Measurements from ENCODE around the gene OLFML2A.
"Not testable (repeated sequence)": the region's sequence is repeated elsewhere in the genome, so short reads cannot be mapped to it uniquely, and the experiment has no call there.

OLFML2A gene

DNA sequence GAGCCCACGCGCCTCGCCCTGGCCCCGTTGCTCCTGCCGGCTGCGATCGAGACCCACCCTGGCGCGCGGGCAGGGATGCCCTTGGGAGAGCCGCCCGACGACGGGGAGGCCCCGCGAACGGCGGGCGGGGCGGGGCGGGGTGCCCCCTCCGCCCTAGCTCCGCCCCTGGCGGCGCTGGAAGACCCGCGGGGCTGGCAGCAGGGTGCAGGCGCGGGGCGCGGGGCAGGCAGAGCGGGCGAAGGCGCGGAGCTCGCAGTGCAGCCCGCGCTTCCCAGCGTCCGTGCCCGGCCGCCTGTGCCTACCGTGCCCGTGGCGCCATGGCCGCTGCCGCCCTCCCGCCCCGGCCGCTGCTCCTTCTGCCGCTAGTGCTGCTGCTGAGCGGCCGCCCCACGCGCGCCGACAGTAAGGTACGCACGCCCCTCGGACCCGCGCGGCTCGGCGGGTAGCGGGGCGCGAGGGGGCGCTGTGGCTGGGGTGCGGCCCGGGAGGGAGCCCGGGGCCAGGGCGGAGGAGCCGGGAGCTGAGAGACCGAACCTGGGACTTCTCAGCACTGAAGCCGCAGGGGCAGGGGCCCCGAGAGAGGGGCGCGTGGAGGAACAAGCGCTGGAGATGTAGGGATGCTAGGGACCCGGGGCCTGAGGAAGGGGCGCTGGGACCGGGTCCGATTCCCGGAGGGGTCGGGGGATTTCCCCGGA, at the start of gene OLFML2A:
Gene OLFML2A (plus strand): TSS at position 180 of the 695 bp plus-strand sequence. CDS start 138 bp downstream, at position 318.
- DNase-seq: no peak

DNA sequence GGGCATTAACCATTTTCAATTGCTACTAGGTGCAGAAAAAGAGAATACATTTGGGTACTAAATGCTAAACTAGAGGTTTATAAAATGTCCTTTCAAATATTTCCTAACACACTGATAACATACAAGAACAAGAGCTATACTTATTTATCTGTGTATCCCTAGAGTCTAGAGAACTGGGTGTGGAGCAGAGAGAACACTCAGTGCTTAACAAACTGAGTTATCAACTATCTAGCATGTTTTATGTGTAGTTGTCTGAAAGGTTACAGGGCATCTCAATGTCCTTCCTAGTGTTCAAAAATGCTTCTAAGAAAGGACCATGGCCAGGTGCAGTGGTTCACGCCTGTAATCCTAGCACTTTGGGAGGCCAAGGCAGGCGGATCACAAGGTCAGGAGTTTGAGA, 46.2 kb upstream of the OLFML2A start:
- DNase-seq: no peak

DNA sequence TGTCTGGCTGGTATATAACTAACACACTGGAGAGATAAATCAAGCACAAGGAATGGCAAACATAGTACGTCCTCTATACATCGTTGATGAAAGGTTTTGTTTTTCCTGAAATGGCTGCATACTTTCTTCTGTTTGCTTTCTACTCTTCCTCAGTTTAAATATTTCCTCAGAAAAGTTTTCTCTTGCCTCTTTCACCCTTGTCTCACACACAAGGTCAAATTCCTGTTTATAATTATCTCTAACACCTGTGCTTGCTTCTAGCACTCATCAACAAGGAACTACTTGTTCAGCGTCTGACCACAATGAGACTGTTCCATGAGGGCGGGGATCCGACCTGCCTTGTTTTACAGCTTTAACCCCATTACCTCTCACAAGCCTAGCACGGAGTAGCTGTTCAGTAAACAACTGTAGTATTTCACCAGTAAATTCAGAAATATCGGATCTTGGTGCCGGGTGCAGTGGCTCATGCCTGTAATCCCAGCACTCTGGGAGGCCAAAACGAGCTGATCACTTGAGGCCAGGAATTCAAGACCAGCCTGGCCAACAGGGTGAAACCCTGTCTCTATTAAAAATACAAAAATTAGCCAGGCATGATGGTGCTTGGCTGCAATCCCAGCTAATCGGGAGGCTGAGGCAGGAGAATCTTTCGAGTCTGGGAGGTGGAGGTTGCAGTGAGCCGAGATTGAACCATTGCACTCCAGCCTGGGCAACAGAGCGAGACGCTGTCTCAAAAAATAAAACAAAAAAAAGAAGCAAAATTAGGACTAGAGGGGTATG, 42.8 kb upstream of the OLFML2A start:
- no peak for DNase-seq

DNA sequence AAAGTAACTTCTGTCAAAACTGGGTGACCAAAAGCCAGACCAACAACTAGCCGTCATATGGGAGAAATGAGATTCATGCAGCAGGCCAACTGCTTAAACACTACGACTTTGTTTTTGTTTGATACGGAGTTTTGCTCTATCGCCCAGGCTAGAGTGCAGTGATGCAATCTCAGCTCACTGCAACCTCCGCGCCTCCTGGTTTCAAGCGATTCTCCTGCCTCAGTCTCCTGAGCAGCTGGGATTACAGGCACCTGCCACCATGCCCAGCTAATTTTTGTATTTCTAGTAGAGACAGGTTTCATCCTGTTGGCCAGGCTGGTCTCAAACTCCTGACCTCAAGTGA, 42.2 kb upstream of the OLFML2A start:
- DNase-seq: not testable (repeated sequence)

DNA sequence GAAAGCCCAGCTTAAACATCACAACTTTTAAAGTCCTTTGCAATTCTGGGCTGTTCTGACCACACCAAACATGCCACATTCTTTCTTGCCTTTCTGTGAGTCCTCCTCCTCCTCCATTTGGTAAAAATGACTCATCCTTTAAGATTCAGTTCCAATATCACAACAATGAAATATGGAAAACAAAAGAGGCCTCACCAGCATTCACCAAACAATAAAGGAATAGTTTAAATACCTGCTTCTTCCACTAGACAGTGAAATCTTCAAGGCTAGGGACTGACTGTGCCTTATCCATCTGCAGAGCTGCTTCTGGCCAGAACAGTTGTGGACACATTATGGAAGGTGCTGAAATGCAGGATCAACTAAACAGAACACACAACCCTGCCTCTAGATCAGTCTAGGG, 41.8 kb upstream of the OLFML2A start:
- DNase-seq: no peak

DNA sequence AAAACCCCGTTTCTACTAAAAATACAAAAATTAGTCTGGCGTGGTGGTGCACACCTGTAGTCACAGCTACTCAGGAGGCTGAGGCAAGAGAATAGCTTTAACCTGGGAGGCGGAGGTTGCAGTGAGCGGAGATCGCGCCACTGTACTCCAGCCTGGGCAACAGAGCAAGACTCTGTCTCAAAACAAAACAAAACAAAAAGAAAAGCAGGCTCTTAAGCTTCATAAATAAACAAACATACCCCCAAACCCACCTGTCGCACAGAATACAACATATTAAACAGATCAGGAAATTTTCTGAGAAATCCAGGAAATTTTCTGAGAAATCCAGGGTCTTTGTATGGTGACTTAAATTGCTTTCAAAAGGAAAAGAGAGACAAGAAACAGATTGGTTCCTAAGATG, 38.9 kb upstream of the OLFML2A start:
- DNase-seq: not testable (repeated sequence)

DNA sequence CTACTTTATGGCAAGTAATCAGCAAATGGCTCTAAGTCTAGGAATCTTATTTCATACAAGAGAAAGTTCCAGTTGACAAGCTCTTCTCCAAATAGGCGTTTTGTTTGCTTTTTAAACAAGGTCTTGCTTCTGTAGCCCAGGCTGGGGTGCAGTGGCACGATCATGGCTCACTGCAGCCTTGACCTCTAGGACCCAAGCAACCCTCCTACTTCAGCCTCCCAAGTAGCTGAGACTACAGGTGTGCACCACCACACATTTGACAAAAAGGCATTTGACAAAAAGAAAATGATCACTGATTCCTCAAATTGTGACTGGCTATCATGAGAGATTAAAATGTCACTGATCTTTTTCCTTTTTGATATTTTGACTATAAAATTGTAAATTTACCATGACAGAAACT, 37.6 kb upstream of the OLFML2A start:
- DNase-seq: no peak

DNA sequence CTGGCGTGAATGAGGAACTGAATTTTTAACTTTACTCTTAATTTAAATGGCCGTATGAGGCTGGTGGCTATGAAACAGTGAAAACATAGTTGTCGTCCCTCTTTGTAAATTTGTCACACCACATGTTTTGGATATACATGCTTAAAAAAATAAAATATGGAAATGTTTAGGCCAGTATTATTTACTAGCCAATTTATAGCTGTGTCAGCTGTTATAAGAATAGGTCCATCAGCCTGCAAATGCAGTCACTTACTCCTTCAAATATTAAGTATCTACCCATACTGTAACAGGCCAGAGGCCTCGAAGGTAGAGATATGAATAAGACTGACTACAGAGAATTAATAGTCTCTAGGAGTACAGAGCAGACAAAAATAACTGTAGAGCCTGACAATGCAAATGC, 35.8 kb upstream of the OLFML2A start:
- no peak for DNase-seq

DNA sequence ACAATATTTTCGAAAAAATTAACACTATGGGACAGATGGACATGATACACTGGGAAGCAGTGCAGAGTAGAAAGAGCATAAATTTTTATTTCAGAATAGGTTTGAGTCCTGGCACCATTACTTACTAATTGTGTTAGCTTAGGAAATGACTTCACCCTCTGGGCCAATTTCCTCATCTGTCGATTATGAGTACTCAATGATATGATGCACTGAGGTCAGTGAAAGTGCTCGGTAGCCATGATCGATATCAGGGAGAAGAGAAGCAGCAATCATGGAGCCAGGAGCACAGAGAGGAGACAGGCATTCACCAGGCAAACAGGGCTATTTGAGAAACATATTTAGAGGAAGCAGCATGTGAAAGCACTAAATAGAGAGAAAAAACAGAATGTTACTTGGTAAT, 35.3 kb upstream of the OLFML2A start:
- no peak for DNase-seq

DNA sequence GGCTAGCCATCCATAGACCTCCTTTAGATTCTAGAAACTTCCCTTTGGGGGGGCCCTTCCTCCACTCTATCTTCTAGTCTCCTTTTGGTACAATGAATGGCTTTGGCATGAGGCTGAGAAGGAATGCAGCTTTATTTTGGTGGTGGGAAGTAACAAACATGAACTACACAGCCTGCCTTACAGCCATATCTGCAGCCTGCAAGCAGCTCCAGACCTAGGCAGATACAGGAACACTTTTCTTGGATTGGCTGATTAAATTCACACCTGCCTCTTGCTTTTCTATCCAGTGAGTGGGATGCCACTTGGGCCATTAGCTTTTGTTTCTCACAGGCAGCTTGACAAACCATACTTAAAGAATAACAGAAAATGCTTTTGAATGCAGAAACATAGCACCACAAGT, 34.0 kb upstream of the OLFML2A start:
- no peak for DNase-seq

DNA sequence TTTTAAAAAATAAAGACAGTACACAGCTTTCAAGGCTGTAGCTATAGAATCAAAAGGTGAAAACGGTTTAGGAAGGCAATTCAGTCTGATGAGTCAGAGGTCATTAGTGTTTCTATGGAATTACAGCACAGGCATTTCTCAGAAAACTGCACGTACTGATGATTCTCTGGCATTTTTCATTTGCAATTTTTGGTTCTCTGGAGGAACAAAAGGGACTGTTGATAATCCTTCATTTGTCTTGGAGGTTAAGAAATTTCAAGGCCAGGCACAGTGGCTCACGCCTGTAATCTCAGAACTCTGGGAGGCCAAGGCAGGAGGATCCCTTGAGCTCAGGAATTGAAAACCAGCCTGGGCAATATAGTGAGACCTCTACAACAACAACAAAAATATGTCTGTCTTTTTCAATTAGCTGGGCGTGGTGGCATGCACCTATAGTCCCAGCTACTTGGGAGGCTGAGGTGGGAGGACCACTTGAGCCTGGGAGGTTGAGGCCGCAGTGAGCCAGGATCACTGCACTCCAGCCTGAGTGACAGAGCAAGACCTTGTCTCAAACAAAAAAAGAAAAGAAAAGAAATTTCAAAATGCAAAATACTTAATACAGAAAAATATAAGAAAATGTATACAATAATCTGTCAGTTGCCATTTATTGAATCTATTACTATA, 33.1 kb upstream of the OLFML2A start:
- no peak for DNase-seq

DNA sequence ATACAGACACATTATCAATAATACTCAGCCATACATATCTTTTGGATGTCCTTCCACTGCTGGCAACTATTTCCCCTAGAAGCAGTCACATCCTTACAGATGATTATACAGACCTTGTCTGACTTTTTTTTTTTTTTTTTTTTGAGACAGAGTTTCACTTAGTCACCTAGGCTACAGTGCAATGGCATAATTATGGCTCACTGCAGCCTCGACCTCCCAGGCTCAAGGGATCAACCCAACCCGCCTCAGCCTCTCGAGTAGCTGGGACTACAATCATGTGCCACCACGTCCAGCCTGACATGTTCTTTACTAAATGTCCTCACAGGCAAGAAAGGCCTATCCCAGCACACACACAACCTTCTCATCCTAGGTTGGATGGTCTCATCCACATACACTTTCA, 29.9 kb upstream of the OLFML2A start:
- no peak for DNase-seq

DNA sequence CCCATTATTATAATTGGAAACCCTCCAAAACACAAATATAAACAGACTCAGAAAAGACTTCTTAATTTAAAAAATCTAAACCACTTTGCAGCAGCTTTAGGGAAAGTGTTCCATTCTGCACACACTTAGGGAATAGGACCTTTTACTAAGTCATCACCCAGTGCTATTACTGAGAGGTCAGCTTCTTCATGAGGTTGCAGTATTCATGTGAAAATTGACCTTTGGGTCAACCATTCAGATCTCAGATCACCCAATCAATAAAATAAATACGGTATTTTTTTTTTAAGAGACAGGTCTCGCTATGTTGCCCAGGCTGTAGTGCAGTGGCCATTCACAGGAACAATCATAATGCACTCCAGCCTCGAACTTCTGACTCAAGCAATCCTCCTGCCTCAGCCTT, 27.6 kb upstream of the OLFML2A start:
- no peak for DNase-seq

DNA sequence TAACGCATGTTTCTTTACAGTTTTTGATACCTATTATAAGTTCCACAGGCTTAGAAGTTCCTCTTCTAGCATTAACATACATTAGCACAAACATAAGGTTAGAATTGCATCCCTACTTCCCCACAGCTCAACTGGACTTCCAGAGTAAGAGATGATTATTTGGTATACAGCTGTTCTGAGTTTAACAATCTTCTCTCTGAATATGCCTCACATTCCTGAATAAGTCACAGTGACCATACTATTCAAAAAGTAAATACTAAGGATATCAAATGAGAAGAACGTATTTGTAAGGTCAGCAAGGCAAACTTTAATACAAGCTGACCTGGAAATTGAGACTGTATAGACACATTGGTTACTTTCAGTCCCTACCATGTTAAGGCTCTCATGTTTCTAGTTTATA, 27.2 kb upstream of the OLFML2A start:
- no peak for DNase-seq

DNA sequence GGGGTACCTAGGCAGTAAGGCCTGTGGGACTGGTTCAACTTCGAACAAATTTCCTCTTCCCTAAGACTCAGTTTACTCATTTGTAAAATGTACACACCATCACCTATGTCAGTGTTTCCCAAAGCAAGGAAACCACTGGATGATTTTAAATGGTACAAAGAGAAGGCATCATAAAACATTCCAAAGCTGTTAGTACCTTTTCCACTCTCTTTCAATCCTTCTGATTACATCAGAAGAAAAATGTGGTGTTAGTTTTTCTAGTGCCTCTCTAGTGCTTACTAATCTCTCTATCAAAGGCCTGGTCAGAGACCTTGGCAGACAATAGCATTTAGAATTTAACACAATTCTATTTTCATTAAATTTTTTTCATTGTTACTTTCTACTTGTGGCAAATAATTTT, 24.0 kb upstream of the OLFML2A start:
- DNase-seq: no peak

DNA sequence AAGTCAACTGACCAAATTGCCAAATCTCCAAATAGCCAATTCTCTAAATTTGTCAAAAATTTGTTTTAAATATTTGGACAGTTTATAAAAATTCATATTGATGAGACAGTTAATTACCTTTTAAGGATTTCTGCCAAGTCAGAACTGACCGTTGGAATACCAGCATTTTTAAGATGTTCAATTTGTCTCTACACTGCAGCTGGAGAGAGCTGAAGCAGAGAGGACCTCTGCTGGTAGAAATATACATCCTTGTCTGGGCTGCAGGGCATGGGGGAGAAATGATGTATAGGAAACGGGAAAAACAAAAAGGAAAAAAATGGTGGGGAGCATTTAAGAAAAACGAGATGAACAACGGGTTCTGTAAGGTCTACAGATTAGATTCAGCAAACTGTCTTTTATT, 22.6 kb upstream of the OLFML2A start:
- no peak for DNase-seq

DNA sequence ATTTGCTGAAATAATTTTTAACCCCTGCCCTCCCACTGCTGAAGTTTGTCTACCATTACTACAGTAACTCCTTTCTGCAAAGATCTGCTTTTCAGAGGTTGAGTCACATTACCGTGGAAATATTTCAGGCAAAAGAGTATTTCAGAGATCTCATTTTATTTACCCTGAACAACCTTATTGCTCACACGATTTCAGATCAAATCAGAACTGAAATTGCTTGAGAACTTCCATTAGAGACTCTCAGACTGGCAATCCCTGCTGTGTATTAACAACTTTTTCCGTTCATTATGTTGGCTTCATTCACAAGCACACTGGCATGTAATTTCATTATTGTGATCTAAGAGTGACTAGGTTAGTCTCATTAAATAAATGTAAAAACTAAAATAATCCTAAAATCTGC, 21.9 kb upstream of the OLFML2A start:
- no peak for DNase-seq

DNA sequence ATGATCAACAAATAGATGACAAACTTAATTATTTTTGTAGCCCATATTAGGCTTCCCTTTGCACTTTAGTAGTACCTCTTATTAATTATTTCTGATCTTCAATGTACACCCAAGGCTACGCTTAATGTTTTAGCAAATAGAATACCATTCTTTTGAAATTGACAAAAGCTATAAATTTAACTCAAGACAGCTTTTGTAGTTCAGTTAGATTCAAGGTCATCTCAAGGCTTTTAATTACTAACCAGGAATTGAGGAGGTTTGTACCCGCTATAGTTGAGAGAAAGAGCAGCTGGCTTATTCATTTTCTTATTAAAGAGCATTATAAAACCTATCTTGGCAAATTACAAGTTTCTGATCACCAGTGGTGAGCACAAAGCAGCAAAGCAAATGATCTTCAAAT, 20.9 kb upstream of the OLFML2A start:
- no peak for DNase-seq

DNA sequence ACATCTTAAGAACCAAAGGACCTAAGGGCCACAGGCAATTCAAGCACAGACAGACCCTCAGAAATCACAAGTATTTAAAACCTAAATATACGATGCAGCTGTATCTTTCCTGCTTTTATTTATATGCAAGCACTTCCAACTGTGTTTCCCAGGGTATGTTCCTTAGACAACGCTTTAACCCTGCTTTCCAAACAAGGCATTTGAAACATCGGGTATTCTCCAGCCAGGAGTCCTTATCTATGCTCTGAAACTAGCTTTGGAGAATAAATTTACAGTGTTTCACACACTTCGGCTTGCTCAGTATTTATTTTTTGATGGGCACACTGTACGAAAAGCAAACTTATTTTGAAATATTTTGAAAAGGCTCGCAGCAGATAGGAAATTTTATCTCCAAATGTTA, 19.3 kb upstream of the OLFML2A start:
- no peak for DNase-seq

DNA sequence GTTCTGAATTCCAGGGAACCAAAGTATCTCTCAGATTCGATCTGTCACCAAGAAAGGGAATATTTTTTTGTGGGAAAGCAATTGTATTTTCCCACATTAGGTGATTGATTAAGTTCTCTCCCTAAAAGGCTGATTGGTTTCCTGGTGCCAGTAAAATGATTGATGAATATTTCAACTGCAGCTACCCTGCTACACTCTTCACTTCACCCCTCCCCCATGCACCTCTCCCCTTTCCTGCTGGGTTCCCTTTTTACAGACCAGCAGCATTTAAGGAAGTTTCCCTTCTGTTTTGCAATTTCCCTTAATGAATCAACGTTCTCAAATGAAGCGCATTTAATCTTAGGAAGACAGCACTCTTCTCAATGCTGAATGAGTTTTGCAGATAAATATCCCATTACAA, 18.9 kb upstream of the OLFML2A start:
- no peak for DNase-seq

DNA sequence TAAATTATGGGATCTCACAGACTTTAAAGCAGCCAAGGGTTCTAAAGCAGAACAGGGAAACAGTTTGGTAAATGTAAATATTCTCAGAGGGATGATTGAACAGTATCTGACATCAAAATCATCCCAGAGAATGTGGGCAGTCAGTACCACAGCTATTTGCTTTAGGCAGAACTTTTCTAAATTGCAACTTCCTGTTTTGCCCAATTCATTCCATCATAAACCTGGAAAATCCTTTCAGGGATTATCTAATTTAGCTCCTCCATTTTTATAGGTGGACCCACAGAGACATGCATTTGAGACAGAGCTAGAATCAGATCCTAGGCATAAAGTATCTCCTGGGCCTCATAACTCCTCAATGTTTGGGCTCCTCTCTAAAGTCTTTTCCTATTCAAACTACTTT, 18.2 kb upstream of the OLFML2A start:
- no peak for DNase-seq

DNA sequence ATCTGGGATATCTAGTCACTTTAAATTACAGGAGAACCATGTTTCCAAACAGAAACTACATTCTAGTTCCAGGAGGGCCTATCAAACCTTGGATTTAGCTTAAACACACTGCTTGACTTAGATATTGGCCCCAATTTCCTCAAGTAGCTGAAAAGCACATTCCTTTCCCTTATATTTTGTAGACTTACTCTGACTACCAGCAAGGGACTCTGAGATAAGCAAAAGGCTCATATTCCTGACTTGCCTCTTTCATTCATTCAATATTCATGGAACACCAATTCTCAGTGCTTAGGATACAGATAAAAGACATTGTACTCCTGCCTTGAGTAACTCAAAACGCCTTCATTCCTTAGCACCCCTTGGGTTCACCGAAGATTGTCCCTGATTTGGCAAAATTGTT, 17.6 kb upstream of the OLFML2A start:
- DNase-seq: no peak

DNA sequence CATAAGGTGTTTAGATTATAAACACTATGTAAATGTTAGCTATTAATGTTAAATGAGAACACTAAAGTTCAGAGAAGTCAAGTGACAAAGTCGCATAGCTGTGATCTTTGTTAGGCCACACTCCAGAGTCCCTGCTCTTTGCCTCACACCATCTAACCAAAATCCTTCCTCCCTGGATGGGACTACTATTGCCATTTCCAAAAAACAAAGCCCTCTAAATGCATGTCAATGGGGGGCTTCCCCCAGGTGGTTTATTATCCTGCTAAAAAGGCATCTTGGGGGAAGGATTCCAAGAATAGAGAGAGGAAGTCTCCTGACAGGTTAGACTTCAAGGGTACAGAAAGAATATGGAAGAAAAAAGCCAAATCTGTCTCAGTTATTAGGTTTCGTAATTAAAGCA, 16.2 kb upstream of the OLFML2A start:
- DNase-seq: no peak

DNA sequence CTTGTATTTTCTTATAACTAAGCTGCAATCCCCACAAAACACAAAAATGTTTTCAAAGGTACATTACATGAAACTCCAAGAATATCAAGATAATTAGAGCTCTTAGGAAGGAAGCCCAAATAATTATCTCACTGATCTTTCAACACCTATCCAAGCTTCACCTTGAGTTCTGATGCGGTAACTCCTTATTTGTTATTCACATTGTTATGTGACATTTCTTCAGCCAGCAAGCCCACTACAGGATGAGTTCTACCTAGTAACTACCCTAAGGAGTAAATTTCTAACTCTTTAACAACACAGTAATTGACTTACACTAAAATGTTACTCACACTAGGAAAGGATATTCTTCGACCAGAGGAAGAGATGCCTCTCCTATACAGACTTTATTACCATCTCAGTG, 15.7 kb upstream of the OLFML2A start:
- no peak for DNase-seq
